ENCODE measurements around the gene CUL9.
"Not testable (repeated sequence)": the region's sequence is repeated elsewhere in the genome, so short reads cannot be mapped to it uniquely, and the experiment has no call there.

Gene CUL9

DNA sequence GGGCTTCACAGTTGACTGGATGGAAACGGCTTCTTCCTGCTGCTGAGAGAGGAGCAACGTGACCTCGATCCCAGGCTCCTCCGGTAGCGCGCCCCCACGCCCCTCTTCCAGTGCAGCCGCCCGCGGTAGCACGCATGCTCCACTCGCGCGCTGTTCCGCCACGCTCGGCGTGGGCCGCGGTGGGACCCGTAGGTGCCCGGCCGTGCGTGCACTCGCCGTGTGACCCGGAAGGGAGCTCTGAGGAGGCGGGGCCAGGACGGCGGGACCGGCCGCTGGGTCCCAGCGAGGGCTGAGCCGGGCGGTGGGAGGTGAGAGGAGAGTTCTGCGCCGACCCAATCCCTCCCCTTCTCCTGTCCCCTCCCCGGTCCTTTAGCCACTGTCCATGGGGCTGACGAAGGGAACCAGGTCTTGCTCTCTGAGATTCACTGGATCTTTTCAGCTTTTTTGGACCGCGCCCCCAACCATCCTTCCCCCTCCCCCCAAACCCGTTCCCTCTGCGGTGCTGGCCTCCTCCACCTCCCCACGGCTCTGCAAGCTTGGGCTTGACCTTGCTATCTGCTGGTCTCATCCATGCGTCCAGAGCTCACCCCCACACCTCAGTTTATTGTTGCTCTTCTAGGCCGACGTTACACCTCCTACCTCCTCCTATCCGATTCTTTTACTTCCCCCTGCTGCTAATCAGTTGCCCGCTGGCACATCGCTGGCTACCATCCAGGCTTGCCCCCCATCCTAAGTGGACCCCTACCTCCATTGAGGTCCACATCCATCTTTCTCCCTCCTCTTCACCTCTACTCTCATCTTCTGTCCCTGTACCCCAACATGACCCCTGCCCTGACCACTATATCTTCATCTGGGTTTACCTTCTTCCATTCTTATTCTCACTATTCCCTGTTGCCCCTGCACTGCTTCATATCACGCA lies at the start of gene CUL9:
CUL9 (plus strand) TSS at position 255 of the 919 bp plus-strand sequence. CDS start 2,115 bp downstream, outside the sequence.
- DNase-seq: peak; percentile 57

DNA sequence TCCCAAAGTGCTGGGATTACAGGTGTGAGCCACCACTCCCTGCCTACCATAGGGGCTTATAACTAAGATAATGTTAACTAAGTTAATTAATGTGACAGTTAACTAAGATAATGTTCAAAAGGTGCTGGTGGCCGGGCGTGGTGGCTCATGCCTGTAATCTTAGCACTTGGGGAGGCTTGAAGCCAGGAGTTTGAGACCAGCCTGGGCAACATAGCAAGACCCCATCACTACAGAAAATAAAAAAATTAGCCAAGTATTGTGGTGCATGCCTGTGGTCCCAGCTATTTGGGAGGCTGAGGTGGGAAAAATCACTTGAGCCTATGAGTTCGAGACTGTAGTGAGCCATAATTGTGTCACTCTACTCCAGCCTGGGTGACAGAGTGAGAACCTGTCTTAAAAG lies 43.7 kb upstream of the CUL9 start:
- DNase-seq: no peak

DNA sequence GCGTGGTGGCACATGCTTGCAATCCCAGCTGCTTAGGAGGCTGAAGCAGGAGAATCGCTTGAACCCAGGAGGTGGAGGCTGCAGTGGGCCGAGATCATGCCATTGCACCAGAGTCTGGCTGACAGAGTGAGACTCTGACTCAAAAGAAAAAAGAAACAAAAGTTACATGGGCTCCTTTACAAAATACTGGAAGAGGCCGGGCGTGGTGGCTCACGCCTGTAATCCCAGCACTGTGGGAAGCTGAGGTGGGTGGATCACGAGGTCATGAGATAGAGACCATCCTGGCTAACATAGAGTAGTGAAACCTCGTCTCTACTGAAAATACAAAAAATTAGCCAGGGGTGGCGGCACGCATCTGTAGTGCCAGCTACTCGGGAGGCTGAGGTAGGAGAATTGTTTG lies 42.0 kb upstream of the CUL9 start:
- DNase-seq: not testable (repeated sequence)

DNA sequence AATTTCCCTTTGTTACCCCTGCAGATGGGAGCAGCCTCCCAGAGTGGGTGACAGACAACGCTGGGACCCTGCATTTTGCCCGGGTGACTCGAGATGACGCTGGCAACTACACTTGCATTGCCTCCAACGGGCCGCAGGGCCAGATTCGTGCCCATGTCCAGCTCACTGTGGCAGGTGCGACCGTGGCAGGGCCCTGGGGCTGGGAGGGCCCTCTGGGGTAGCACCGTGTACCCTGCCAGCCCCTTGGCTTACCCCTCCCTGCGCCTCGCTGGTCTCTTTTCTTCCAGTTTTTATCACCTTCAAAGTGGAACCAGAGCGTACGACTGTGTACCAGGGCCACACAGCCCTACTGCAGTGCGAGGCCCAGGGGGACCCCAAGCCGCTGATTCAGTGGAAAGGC lies 40.4 kb upstream of the CUL9 start:
- no peak for DNase-seq

DNA sequence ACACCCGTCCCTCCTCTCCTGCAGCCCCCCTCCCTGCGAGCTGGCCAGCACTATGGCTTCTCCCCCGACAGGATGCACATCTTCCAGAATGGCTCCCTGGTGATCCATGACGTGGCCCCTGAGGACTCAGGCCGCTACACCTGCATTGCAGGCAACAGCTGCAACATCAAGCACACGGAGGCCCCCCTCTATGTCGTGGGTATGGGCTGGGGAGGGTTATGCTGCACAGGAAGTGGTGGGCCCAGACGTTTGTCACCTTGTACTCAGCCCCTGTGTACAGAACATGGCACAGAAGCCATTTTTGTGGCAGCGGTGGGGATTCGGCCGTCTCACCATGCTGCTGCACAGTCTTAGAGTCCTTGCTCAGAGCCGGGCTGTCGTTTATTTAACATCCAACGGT lies 39.9 kb upstream of the CUL9 start:
- no peak for DNase-seq

DNA sequence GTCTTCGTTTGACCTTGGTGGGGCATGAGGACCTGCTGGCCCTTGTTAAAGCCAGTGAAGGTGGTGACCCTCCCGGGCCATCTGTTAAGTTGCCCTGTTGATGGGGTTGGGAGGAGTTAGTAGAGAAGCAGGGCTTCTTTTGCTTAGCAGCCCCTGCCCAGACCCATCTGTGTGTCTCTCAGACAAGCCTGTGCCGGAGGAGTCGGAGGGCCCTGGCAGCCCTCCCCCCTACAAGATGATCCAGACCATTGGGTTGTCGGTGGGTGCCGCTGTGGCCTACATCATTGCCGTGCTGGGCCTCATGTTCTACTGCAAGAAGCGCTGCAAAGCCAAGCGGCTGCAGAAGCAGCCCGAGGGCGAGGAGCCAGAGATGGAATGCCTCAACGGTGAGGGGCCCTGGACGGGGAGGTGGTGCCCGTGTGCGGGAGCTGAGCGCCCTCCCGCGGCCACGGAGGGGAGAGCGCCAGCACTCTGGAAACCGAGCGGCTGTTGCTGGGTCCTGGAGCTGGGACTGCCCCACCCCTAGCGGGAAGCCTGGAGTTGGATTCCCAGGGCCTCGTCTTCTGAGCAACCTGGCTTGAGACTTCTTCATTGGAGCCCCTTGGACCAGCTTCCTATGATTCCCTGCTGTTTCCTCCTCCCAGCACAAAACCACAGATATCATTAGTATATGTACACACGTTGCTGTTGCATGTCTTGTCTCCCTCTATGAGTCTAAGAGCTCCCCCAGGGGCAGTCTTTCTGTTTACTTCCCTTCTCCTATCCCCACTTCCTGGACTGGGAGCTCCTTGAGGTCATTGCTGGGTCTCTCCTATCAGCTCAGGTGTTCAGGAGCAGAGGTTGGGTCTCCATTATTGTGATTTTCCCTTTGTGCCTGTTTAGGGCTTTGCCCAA lies 38.5 kb upstream of the CUL9 start:
- DNase-seq: peak; percentile 95

DNA sequence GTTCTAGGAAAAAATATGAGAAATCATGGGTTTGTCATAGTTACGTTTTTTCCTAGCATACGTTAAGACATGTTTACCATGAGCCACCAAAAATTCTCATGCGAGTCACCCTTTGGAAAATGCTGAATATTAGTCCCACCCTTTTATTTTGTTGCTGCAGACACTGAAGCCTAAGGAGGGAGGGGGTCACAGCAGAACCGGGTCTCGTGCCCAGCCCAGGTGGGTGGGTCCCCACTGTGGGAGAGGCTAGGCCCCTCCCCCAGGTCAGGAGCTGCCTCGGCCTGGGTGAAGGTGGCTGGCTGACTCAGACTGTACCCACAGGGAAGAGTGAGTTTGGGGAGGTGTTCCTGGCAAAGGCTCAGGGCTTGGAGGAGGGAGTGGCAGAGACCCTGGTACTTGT lies 37.1 kb upstream of the CUL9 start:
- DNase-seq: no peak

DNA sequence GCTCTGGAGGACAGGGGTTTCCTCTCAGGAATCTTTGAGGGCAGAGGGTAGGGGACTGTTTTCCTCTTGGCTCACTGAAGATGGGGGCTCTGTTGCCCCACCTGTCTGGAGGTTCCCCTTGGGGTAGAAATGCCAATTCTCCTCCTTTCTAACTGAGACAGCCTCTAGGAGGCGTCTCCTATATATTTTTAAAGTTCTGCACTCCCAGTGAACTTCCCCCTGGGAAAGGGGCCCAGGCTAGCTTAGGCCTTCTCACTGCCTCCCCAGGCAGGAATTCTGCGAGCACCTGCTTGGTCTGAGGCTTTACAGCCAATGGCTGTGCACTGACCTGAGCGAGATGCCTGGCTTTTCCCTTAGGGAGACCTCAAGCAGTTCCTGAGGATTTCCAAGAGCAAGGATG lies 35.7 kb upstream of the CUL9 start:
- DNase-seq: no peak

DNA sequence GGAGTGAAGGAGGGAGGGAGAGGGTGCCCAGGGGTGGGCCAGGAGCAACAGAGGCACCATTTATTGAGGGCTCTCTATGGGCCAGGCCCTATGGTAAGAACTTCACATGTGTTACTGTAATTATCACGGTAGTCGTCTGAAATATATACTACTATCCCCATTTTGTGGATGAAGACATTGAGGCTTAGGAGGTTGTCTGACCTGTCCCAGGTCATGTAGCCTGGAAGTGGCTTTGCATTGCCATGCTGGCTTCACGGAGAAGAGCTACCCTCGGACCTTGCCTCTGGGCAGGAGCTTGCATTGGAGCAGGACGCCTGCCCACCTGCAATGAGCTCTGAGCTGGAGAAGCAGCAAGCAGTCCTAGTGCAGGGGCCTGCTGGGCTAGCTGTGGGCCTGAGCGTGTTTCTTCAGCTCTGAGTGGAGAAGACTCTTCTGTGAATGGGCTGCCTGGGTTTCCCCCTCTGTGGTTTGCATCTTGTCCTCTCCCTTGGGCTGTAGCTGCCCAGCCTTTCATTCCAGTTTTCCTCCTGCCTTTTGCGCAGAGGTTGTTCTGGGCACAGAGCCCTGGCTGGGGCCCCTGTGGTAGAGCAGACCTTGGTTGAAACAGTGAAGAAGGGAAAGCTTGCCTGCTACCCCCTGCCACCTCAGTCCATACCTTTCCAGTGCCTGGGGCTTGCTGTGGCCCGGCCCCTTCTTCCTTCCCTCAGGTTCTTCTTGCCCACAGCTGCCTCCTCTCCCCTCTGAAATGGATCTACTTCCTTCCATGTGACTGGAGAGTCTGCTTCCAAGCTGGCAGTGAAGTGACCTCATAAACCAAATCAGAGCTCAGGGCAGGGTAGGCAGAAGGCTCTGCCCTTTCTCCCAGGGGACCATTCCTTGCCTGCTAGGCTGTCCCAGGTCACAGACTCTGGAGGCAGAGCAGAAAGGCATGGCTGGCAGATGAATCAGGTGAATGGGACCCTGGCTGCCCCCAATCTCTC lies 35.0 kb upstream of the CUL9 start:
- no peak for DNase-seq

DNA sequence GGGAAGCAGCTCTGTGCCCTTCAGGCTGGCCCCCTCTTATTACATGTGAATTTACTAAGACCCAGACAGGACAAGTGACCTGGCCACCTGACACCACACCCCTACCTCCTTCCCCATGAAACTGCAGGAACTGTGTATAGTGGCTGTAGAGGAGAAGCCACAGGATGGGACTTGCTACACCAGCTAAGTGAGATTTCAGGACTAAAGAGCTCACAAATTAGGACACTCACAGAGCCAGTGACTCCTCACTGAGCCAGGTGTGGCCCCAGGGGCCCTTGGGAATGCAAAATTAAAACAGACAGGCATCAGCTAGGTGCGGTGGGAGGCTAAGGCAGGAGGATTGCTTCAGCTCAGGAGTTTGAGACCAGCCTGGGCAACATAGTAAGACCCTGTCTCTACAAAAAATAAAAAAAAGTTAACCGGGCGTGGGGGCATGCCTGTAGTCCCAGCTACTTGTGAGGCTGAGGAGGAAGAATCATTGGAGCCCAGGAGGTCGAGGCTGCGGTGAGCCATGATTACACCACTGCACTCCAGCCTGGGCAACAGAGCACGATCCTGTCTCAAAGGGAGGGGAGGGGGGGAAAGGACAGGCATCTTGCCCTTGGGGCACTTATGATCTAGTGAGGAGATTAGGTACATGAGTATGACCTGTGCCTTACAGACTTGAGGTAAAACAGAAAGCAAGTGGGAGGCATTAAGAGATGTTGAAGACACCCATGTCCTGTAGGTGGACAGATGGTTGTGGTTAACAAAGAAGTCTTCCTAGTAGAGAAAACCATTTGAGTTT lies 34.1 kb upstream of the CUL9 start:
- no peak for DNase-seq

DNA sequence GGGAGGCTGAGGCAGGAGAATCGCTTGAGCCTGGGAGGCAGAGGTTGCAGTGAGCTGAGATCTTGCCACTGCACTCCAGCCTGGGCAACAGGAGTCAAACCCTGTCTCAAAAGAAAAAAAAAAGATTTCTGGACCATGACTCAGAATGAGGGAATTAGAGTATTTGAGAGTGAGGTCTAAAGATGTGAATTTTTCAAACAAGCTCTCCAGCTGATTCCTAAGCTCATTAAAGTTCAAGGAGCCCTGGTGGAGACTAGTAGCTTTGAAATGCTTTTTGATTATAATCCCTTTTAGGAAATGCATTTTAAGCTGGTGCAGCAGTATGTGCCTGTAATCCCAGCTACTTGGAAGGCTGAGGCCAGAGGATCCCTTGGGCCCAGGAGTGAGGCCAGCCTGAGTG lies 32.7 kb upstream of the CUL9 start:
- DNase-seq: peak; percentile 49

DNA sequence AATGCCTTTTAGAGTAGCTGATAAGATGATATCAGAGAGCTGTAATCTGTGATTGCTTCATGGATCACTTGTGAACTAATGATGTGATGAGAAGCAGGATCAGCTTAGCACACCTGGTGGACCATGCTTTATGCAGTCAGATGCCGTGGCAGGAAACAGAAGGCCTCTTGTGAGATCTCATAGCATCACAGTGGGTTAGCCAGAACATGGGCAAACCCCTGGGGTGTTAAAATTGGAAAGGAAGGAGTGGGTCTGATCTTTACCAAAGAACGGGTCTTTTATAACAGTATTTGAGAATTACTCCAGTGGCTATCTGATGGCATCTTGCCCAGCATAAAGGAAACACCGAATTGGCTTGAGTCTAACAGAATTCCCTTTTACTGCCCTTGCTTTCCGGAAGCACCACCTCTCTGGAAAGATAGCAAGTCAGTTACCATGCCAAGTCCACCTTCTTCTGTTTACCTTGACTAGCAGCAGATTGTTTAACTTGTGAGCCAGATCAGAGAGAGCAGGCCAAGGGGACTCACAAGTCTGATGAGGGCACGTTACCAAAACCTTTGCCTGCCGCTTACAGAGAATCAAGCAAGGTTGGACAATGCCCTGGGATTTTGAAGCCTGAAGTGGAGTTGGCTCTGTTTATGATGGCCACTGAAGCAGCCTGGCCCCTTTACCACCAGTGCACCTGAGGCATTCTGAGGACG lies 31.8 kb upstream of the CUL9 start:
- DNase-seq: no peak

DNA sequence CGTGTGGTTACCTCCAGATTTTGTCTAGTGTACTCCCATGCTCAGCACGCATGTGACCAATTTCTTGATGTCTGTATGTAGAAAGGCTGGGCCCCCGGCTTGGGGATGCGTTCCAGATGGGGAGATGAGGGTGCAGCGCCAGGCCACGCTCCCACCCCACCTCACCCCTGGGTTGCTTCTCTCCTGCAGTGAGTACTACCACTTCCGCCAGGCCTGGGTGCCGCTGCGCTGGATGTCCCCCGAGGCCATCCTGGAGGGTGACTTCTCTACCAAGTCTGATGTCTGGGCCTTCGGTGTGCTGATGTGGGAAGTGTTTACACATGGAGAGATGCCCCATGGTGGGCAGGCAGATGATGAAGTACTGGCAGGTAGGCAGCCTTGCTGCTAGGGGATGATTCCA lies 22.4 kb upstream of the CUL9 start:
- no peak for DNase-seq

DNA sequence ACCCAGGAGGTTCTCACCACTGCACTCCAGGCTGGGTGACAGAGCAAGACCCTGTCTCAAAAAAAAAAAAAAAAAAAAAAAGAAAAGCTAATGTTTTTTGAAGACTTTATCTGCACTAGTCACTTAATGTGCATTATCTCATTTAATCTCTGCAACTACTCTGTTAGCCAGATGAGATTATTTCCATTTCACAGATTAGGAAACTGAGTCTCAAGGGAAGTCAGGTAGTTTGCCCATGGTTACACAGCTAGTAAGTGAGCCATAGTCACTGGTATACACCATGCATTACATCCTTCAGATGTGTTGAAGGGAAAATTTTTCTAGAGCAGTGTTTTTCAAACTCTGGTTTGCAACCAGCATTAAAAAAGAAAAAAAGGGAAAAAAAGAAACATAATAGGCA lies 18.1 kb upstream of the CUL9 start:
- DNase-seq: no peak

DNA sequence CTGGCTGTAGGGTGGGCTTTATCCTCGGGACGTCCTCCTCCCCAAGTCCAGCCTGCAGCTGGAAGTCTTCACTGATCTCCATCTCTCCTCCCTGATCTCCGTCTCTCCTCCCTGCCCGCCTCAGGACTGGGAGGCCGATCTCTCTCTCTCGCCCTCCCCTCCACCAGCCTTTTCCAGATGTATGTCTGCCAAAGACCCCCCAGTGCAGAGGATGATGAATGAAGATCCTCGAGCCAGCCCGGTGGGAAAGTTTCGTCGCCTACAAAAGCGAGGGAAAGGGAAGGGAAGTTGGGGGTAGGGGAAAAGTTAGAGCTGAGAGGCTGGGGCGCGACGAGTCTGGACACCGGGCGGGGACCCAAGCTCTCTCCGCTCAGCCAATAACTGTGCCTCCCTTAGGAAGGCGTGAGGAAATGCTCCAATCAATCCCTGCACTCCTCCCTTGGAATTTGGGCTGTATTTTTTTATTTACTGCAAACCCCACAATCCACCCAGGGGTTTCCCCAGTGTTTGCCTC lies 11.5 kb upstream of the CUL9 start:
- DNase-seq: peak; percentile 90

DNA sequence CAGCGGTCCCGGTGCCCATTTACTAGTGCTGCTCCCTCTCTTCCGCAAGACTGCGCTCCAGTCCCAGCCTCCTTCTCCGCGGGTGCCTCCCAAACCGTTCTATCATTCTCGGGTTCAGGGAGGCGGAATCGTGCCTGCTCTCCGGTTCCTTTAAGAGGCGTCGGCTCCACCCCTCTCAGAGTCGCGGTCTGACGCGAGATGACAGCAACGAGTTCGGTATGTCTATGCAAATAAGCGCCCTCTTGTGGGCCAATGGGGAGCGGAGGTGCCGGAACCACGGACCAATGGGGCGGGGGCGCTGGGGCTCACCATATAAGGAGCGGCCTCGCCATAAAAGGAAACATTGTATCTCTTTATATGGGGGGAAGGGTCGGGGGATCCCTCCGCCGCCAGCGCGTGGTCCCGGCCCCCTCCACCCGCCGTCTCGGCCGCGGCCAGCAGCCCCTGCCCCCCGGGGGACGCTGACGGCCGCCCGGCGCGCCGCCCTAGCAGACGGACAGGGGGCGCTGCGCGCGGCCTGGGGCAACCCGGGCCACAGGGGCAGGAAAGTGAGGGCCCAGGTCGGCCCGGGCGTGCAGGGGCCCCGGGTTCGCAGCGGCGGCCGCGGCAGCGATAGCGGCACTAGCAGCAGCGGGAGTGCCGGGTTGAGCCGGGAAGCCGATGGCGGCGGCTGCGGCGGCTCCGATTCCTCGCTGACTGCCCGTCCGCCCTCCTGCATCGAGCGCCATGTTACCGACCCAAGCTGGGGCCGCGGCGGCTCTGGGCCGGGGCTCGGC lies 10.9 kb upstream of the CUL9 start, which contains the start of gene SRF:
SRF (plus strand) TSS at position 339 of the 776 bp plus-strand sequence; CDS start at position 727, 388 bp downstream.
- DNase-seq: peak; percentile 100

DNA sequence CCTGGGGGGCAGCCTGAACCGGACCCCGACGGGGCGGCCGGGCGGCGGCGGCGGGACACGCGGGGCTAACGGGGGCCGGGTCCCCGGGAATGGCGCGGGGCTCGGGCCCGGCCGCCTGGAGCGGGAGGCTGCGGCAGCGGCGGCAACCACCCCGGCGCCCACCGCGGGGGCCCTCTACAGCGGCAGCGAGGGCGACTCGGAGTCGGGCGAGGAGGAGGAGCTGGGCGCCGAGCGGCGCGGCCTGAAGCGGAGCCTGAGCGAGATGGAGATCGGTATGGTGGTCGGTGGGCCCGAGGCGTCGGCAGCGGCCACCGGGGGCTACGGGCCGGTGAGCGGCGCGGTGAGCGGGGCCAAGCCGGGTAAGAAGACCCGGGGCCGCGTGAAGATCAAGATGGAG lies 10.3 kb upstream of the CUL9 start:
- no peak for DNase-seq

DNA sequence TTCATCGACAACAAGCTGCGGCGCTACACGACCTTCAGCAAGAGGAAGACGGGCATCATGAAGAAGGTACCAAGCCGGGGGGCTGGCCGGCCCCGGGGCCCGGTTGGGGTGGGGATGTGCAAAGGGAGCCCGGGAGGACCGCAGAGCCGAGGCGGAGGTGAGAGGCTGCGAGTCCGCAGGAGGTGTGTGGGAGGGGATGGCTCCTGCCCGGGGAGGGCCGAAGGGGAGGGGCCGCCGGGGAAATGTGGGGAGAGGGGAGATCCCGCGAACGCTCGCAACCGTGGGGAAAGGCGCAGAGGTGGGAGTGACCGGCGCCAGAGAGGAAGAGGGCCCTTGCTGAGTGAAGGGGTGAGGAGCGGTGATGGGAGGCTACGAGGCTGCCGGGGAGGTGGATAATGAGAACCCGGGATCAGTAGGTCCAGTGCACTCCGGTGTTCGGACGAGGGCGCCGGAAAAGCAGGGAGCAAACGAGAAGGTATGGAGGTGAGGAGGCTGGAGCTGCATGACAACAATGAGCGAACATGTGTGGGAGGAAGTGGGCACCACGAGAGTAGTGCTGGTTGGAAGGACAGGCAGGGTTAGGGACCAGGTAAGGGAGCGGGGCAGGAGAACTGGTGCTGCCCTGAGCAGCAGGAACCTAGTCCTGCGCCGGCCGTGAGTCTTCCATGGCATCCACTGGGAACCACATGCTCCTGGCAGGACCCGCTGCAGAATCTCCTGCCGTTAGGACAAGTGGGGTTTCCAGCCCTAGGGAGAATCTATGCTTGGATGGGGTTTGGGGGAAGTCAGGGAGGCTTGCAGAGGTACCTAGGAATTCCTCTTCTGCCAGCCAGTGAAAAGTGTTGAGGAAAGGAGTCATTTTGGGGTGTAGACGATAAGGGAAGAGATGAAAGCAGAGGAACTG lies 9.6 kb upstream of the CUL9 start:
- peak; percentile 28 for DNase-seq
